ENCODE measurements around the gene CCDC85C.

Gene CCDC85C

GRCh38 chr14:99554184-99554583 lies 49.8 kb downstream of the CCDC85C start:
- TF ChIP-seq, protein P1, sequence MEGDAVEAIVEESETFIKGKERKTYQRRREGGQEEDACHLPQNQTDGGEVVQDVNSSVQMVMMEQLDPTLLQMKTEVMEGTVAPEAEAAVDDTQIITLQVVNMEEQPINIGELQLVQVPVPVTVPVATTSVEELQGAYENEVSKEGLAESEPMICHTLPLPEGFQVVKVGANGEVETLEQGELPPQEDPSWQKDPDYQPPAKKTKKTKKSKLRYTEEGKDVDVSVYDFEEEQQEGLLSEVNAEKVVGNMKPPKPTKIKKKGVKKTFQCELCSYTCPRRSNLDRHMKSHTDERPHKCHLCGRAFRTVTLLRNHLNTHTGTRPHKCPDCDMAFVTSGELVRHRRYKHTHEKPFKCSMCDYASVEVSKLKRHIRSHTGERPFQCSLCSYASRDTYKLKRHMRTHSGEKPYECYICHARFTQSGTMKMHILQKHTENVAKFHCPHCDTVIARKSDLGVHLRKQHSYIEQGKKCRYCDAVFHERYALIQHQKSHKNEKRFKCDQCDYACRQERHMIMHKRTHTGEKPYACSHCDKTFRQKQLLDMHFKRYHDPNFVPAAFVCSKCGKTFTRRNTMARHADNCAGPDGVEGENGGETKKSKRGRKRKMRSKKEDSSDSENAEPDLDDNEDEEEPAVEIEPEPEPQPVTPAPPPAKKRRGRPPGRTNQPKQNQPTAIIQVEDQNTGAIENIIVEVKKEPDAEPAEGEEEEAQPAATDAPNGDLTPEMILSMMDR (IDR thresholded peaks at IDR 0.05): no peak
- H3K4me3 ChIP-seq (ENCODE audit: low read depth in 1 of 2, low read length in 1 of 2): no peak overlapping the region

DNA sequence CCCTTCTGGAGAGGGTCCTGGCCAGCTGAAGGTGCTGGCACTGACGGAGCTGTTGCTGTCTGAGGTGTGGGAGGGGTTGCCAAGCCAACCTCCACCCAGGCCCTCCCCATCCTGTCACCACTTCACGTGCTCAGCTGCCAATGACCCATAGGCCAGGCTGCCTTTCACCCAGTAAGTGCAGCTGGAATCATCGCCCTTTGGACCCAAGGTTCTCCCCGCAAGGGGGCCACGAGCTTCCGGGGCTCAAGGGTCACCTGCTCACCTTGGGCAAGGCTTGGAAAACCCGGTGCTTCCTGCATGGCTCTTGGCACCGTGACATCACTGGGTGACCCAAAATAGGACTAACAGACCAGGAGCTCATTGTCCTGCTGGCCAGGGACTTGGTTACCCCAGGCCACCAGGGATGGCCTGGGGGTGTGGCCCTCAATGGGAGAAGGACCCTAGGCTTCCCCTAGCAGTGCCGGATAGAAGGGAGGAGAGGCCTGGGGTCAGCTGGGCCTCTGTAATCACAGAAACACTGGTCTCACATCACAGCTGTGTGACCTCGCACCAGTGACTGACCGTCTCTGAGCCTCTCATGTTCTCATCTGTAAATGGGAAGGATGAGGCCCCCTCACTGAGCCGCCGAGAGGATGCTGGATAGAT lies 51.3 kb downstream of the CCDC85C start:
- Histone ChIP-seq H3K27ac (no peak overlapping the region), H3K9me3 (no peaks in the 10 kb centered on the region), H3K27me3 (no peaks in the 10 kb centered on the region), H3K36me3 (no peaks in the 10 kb centered on the region), H3K4me3 (ENCODE audit: low read depth in 1 of 2, low read length in 1 of 2) (no peak overlapping the region), H3K4me1 (ENCODE audit: control insufficient read depth in 1 of 2, insufficient read depth in 1 of 2, low read depth in 1 of 2, low read length in 1 of 2) (no peaks in the 10 kb centered on the region)
- TF ChIP-seq, protein P1 (IDR thresholded peaks at IDR 0.05): no peak

More at GRCh38 chr14:99554184-99554583, 49.8 kb downstream of the CCDC85C start:
- no peaks in the 10 kb centered on the region for H3K36me3 ChIP-seq
- H3K9me3 ChIP-seq: no peaks in the 10 kb centered on the region
- H3K27ac ChIP-seq: no peak overlapping the region
- no peaks in the 10 kb centered on the region for H3K4me1 ChIP-seq (ENCODE audit: control insufficient read depth in 1 of 2, insufficient read depth in 1 of 2, low read depth in 1 of 2, low read length in 1 of 2)
- H3K27me3 ChIP-seq: no peaks in the 10 kb centered on the region

DNA sequence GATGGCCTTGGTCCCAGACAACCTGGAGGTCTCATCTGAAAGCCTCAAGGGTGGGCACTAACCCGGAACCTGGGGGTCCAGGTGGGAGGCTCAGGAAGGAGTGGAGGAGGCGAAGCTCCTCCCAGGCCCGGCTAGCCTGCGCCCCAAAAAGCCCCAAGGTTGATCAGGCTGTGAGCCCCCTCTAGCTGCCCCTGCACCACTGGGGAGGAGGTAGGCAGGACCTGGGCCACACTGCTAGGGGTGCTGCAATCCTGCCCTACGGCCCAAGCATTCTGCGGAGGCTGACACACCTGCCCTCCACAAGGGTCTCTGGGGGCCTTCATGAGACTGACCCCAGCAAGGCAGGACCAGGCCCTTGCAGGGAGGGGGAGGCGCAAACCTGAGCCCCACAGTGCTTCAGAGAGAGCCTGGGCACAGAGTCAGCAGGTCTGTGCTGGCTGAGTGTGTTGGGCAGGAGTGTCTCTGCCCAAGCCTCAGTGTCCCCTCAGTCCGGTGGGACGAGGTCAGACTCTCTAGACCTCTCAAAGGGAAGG lies 51.9 kb downstream of the CCDC85C start:
- H3K9me3 ChIP-seq: no peaks in the 10 kb centered on the region
- no peaks in the 10 kb centered on the region for H3K27me3 ChIP-seq
- H3K36me3 ChIP-seq: no peaks in the 10 kb centered on the region
- no peak overlapping the region for H3K27ac ChIP-seq
- TF ChIP-seq, protein P1 (IDR thresholded peaks at IDR 0.05): no peak
- H3K4me3 ChIP-seq (ENCODE audit: low read depth in 1 of 2, low read length in 1 of 2): no peak overlapping the region
- H3K4me1 ChIP-seq (ENCODE audit: control insufficient read depth in 1 of 2, insufficient read depth in 1 of 2, low read depth in 1 of 2, low read length in 1 of 2): no peaks in the 10 kb centered on the region

GRCh38 chr14:99551034-99551922 lies 52.7 kb downstream of the CCDC85C start:
- H3K9me3 ChIP-seq: no peaks in the 10 kb centered on the region
- H3K27ac ChIP-seq: no peak overlapping the region
- no peak overlapping the region for H3K4me3 ChIP-seq (ENCODE audit: low read depth in 1 of 2, low read length in 1 of 2)
- H3K4me1 ChIP-seq (ENCODE audit: control insufficient read depth in 1 of 2, insufficient read depth in 1 of 2, low read depth in 1 of 2, low read length in 1 of 2): no peaks in the 10 kb centered on the region
- H3K36me3 ChIP-seq: no peaks in the 10 kb centered on the region
- TF ChIP-seq, protein P1 (IDR thresholded peaks at IDR 0.05): no peak
- no peaks in the 10 kb centered on the region for H3K27me3 ChIP-seq

DNA sequence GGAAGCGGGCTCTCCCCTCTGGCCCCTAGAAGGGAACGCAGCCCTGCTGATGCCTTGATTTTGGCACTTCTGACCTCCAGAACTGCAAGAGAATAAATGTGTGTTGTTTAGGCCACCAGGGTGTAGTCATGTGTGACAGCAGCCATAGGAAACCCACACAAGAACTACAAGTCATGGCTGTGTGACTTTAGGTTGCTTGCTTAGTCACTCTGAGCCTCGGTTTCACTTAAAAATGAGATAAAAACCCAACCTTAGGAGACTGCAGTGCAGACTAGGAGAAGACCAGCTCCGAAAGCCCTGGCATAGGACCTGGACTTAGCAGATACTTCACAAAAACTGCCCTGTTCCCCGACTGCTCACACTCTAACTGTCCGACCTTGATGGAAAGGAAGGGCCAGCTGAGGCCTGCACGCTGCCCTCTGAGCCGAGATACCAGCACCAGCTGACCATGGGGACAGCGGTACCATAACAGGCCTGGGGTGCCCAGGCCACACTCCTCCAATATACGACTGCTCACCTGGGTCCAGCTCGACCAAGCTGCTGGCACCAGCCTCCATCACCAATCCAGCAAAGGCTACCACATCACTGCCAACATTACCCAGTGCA lies 53.5 kb downstream of the CCDC85C start:
- H3K27ac ChIP-seq: no peak overlapping the region
- H3K27me3 ChIP-seq: no peaks in the 10 kb centered on the region
- TF ChIP-seq, protein P1 (IDR thresholded peaks at IDR 0.05): no peak

More for the DNA sequence above, 53.5 kb downstream of the CCDC85C start:
- Histone ChIP-seq H3K36me3 (no peaks in the 10 kb centered on the region), H3K9me3 (no peaks in the 10 kb centered on the region), H3K4me3 (ENCODE audit: low read depth in 1 of 2, low read length in 1 of 2) (no peak overlapping the region), H3K4me1 (ENCODE audit: control insufficient read depth in 1 of 2, insufficient read depth in 1 of 2, low read depth in 1 of 2, low read length in 1 of 2) (no peaks in the 10 kb centered on the region)

Measured in neutrophil (primary cell).